ENCODE measurements around the gene TMEM186.
A peak's percentile ranks its signal among the peaks of the same experiment; 100 is the strongest.
"Not testable (repeated sequence)": the region's sequence is repeated elsewhere in the genome, so short reads cannot be mapped to it uniquely, and the experiment has no call there.

Gene TMEM186

DNA sequence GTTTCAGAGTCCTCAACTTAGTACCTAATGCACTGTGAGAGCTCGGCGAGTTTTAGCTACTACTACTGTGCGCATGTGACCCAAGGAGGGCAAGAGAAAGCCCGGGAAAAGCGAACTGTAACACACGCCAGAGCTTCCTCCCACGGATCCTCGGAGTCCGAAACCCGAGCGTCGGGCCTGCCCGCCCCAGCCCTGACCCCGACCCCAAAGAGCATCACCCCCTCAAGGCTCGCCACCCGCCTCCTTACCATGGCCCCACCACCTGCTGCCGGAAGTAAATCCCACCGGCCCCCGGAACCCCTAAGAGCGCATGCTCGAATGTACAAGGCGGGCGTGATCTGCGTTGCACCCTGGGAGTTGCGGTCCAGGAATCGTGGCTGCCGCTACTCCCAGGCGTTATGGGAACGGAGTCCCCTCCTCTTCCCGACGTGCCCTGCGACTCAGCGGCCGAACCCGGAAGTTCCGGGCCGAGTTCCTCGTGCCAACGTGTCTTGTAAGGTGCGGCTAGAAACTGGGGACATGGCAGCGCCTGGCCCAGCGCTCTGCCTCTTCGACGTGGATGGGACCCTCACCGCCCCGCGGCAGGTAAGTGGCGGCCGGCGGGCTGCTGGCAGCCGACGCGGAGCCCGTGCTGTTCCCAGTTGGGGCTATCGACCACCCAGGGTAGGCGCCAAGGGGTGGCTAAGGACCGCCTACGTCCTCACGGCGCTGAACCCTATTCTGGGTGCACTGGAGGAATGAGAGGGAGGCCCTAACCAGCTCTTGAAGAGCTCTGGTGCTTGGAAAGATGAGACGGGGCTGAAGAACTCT is at the start of gene TMEM186, which contains the start of gene PMM2:
Gene TMEM186, minus strand, starts transcription at position 276 of the 810 bp plus-strand sequence. Its CDS starts 25 bp downstream, at position 251.
Gene PMM2, plus strand, starts transcription at position 476 of the 810 bp plus-strand sequence. Its CDS starts 44 bp downstream, at position 520.
- peak; percentile 95 for DNase-seq (ENCODE audit: low read depth)
- peak within 1 kb of the TSS; percentile 96 for H3K4me3 ChIP-seq (ENCODE audit: low read length)
- no peak for TF ChIP-seq CTCF (conservative IDR thresholded peaks at IDR 0.05; ENCODE audit: low read length)

- no peak overlapping the region for H3K4me3 ChIP-seq (ENCODE audit: low read length)
- DNase-seq (ENCODE audit: low read depth): no peak
- no peak for TF ChIP-seq CTCF (conservative IDR thresholded peaks at IDR 0.05; ENCODE audit: low read length)
Observed at GRCh38 chr16:8847145-8847544, 49.7 kb upstream of the TMEM186 start.

- DNase-seq (ENCODE audit: low read depth): no peak
- no peak overlapping the region for H3K4me3 ChIP-seq (ENCODE audit: low read length)
- TF ChIP-seq CTCF (conservative IDR thresholded peaks at IDR 0.05; ENCODE audit: low read length): no peak
Observed at GRCh38 chr16:8846401-8846932, 49.0 kb upstream of the TMEM186 start.

- no peak for DNase-seq (ENCODE audit: low read depth)
- TF ChIP-seq CTCF (conservative IDR thresholded peaks at IDR 0.05; ENCODE audit: low read length): no peak
- no peak overlapping the region for H3K4me3 ChIP-seq (ENCODE audit: low read length)
Observed at GRCh38 chr16:8845699-8846298, 48.4 kb upstream of the TMEM186 start.

GRCh38 chr16:8843296-8843695 is 45.9 kb upstream of the TMEM186 start:
- not testable (repeated sequence) for H3K4me3 ChIP-seq (ENCODE audit: low read length)
- peak; percentile 57 for DNase-seq (ENCODE audit: low read depth)

DNA sequence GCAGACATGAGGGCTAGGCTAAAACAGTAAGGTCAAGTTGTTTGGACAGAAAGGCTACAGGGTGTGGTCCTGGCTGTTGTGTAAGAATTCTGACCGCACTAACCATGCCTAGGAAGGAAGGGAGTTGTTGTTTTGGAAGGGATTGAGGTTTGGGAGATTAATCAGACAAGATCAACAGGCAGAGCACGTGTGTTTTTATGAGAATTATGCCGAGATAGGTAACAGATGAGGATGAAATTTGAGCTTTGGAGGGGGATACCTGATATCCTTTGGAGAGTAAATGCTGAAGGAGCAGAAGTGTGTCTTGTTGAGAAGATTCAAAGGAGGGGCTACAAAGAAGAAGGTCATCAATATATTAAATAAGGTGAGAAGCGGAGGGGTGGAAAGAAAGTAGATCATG is 44.6 kb upstream of the TMEM186 start:
- DNase-seq (ENCODE audit: low read depth): peak; percentile 41
- not testable (repeated sequence) for H3K4me3 ChIP-seq (ENCODE audit: low read length)

- not testable (repeated sequence) for H3K4me3 ChIP-seq (ENCODE audit: low read length); DNase-seq (ENCODE audit: low read depth)
Observed at GRCh38 chr16:8837594-8837993, 40.2 kb upstream of the TMEM186 start.

DNA sequence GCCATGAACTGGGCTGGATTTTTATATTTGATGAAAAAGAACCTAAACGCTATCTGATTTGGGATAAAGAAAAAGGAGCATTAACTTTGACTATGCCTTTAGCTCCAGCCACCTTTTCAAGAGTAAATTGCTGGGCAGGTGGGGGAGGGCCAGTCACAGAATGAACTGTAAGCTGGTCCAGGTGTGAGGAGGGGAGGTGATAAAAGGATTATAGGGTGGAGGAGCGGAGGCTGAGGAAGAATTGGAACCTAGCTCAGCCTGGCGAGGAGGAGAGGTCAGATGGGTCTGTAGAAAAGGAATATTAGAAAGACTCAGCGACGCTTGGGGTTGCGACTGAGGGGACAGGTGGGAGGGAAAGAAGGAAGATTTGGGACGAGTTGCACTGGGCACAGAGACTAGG is 39.4 kb upstream of the TMEM186 start:
- not testable (repeated sequence) for DNase-seq (ENCODE audit: low read depth)

GRCh38 chr16:8832717-8833105 is 35.3 kb upstream of the TMEM186 start:
- DNase-seq (ENCODE audit: low read depth): no peak
- no peak for TF ChIP-seq CTCF (conservative IDR thresholded peaks at IDR 0.05; ENCODE audit: low read length)
- no peak overlapping the region for H3K4me3 ChIP-seq (ENCODE audit: low read length)

More for the DNA sequence above, 39.4 kb upstream of the TMEM186 start:
- not testable (repeated sequence) for H3K4me3 ChIP-seq (ENCODE audit: low read length)

All from AG10803 (cell line).